Measurements from ENCODE around the gene TMA16. TPM values are rescaled to one million over a fixed set of nuclear protein-coding genes. Genes with fewer than 3 reads are reported as not detected.
"Not testable (repeated sequence)": the region's sequence is repeated elsewhere in the genome, so short reads cannot be mapped to it uniquely, and the experiment has no call there.

The TMA16 gene
- total RNA-seq, 1 donor: 53.5 TPM

DNA sequence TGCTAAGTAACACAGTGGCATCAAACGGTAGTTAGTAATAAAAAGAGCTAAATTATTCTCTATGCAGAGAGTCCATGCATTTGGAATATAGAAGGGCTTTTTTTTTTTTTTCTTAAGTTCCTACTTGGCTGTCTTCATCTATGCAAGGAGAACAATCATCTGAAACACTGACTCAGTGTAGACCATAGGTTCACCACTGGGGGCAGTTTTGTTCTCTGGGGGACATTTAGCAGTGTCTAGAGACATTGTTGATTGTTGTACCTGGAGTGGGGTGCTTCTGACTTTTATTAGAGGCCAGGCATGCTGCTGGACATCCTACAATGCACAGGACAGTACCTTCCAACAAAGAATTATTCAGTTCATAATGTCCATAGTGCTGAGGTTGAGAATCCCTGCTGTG is 41.2 kb downstream of the TMA16 start:
- no peak for TF ChIP-seq CTCF (IDR thresholded peaks at IDR 0.05; ENCODE audit: insufficient read depth, low read depth, low read length)
- H3K4me3 ChIP-seq (ENCODE audit: low read depth, low read length): no peak overlapping the region
- DNase-seq (ENCODE audit: low read depth): no peak

DNA sequence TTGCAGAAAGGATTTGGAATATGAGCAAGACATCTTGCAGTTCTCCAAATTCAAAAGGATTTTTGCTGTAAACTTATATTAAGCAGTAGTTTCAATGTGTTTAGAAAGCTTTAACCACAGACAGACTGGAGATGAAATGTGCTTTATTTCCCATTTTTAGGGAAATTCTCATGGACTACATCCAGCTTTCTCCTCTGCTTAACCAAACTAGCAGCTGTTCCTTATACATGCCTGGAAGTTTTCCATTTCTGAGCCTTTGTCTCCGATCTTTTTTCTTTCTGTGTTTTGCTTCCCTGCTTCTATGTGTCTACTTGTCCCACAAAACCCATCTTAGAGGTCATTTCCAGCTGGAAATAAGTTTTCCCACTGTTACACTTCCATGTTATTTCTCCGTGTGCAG is 41.6 kb downstream of the TMA16 start:
- no peak overlapping the region for H3K4me3 ChIP-seq (ENCODE audit: low read depth, low read length)
- no peak for DNase-seq (ENCODE audit: low read depth)

GRCh38 chr4:163537114-163537513 is 42.6 kb downstream of the TMA16 start:
- TF ChIP-seq CTCF (IDR thresholded peaks at IDR 0.05; ENCODE audit: insufficient read depth, low read depth, low read length): no peak
- no peak overlapping the region for H3K4me3 ChIP-seq (ENCODE audit: low read depth, low read length)
- DNase-seq (ENCODE audit: low read depth): no peak

More for the DNA sequence above, 41.6 kb downstream of the TMA16 start:
- no peak for TF ChIP-seq CTCF (IDR thresholded peaks at IDR 0.05; ENCODE audit: insufficient read depth, low read depth, low read length)

GRCh38 chr4:163538820-163539219 is 44.3 kb downstream of the TMA16 start:
- DNase-seq (ENCODE audit: low read depth); H3K4me3 ChIP-seq (ENCODE audit: low read depth, low read length): not testable (repeated sequence)

GRCh38 chr4:163540448-163540847 is 46.0 kb downstream of the TMA16 start:
- H3K4me3 ChIP-seq (ENCODE audit: low read depth, low read length): no peak overlapping the region
- TF ChIP-seq CTCF (IDR thresholded peaks at IDR 0.05; ENCODE audit: insufficient read depth, low read depth, low read length): no peak
- no peak for DNase-seq (ENCODE audit: low read depth)

GRCh38 chr4:163540977-163541376 is 46.5 kb downstream of the TMA16 start:
- no peak overlapping the region for H3K4me3 ChIP-seq (ENCODE audit: low read depth, low read length)
- TF ChIP-seq CTCF (IDR thresholded peaks at IDR 0.05; ENCODE audit: insufficient read depth, low read depth, low read length): no peak
- DNase-seq (ENCODE audit: low read depth): peak; percentile 72

- TF ChIP-seq CTCF (IDR thresholded peaks at IDR 0.05; ENCODE audit: insufficient read depth, low read depth, low read length): no peak
- peak; percentile 13 for DNase-seq (ENCODE audit: low read depth)
- H3K4me3 ChIP-seq (ENCODE audit: low read depth, low read length): no peak overlapping the region
Observed at GRCh38 chr4:163542275-163542674, 47.8 kb downstream of the TMA16 start.
